Ascending aorta (tissue), 2 donors: ENCODE measurements around the gene MYB. TPM values are rescaled to one million over a fixed set of nuclear protein-coding genes. Genes with fewer than 3 reads are reported as not detected.

Experiments
- DNase-seq, 2 donors: peaks; one replicate each; pipeline ENCODE4 v3.0.0-alpha.2; 2019; ENCODE audit warnings: low spot score in 2 of 2
- H3K27ac ChIP-seq, 2 donors: fragments of 200-600 bp; sonication (generic); one replicate each; pipeline ENCODE4 v1.5.1; 2016 to 2017; ENCODE audit warnings: mild to moderate bottlenecking in 1 of 2
- H3K27me3 ChIP-seq: fragments of 200-600 bp; sonication (generic); one replicate; pipeline ENCODE4 v1.5.1; 2017
- H3K36me3 ChIP-seq, 2 donors: fragments of 200-600 bp; sonication (generic); one replicate each; pipeline ENCODE4 v1.5.1; 2016
- H3K4me1 ChIP-seq, 2 donors: fragments of 200-600 bp; sonication (generic); one replicate each; pipeline ENCODE4 v1.5.1; 2016 to 2017; ENCODE audit warnings: mild to moderate bottlenecking in 1 of 2
- H3K4me3 ChIP-seq, 2 donors: fragments of 200-600 bp; sonication (generic); one replicate each; pipeline ENCODE4 v1.5.1; 2016 to 2017; ENCODE audit warnings: mild to moderate bottlenecking in 1 of 2
- H3K9me3 ChIP-seq, 2 donors: fragments of 200-600 bp; sonication (generic); one replicate each; pipeline ENCODE4 v1.5.1; 2016
- intact Hi-C: fragments of 100-400 bp; cut with DNase I; formaldehyde crosslinking; loops from one replicate; pipeline ENCODE4 v1.15.1; 2023
- total RNA-seq: library from RNA; depleted of rRNA; stranded (reverse); fragments of >200 nt; gene quantifications from one replicate; pipeline ENCODE4 v1.1.0, GENCODE V29; 2016
- TF ChIP-seq, protein P1 (sequence below), 3 experiments: fragments of 200-600 bp in 2 of 3; fragments of 450-650 bp in 1 of 3; sonication (generic) in 2 of 3; IDR thresholded peaks; one replicate each; pipeline ENCODE4 v1.5.1; 2016 to 2019; ENCODE audit warnings: antibody characterized with exemption in 3 of 3, mild to moderate bottlenecking in 1 of 3, moderate library complexity in 1 of 3

MYB gene
- total RNA-seq, 1 donor from 2014 or later: not detected

DNA sequence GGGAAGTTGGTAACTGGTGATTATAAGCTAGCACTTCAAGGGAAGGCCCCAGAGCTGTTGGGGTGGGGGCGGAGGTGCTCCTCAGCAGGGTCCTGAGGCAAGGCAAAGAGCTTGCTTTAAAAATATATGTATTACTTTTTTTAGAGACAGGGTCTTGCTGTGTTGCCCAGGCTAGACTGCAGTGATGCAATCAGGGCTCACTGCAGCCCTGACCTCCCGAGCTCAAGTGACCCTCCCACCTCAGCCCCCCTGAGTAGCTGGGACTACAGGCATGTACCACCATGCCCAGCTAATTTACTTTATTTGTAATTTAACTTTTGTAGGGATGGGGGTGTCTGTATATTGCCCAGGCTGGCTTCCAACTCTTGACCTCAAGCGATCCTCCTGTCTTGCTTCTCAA is 87.2 kb downstream of the MYB start:
- no peak for DNase-seq
- TF ChIP-seq, protein P1, sequence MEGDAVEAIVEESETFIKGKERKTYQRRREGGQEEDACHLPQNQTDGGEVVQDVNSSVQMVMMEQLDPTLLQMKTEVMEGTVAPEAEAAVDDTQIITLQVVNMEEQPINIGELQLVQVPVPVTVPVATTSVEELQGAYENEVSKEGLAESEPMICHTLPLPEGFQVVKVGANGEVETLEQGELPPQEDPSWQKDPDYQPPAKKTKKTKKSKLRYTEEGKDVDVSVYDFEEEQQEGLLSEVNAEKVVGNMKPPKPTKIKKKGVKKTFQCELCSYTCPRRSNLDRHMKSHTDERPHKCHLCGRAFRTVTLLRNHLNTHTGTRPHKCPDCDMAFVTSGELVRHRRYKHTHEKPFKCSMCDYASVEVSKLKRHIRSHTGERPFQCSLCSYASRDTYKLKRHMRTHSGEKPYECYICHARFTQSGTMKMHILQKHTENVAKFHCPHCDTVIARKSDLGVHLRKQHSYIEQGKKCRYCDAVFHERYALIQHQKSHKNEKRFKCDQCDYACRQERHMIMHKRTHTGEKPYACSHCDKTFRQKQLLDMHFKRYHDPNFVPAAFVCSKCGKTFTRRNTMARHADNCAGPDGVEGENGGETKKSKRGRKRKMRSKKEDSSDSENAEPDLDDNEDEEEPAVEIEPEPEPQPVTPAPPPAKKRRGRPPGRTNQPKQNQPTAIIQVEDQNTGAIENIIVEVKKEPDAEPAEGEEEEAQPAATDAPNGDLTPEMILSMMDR (IDR thresholded peaks at IDR 0.05): no peak
- H3K27ac ChIP-seq: no peak overlapping the region
- H3K9me3 ChIP-seq: no peaks in the 10 kb centered on the region
- no peaks in the 10 kb centered on the region for H3K4me1 ChIP-seq
- intact Hi-C loops: no loop called here
- H3K27me3 ChIP-seq: no peaks in the 10 kb centered on the region
- H3K36me3 ChIP-seq: no peaks in the 10 kb centered on the region
- H3K4me3 ChIP-seq: no peak overlapping the region

DNA sequence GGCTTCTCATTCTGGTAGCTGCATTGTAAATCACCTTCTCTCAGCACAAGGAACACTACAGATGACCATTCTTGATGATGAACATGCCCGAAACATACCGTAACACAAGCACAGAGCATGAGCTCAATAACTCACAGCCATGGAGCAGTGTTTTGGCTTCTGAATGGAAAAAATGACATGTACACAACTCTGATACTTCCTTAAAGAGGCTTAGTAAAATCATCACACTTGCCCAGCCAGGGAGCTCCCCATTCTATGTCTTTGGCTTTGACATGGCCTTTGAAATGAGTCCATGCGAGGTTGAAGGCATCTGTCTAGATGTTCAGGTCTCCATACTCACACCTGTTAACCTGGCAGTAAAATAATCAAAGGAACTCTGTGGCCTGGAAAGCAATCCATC is 87.6 kb downstream of the MYB start:
- intact Hi-C loops: no loop called here
- no peak for DNase-seq
- no peaks in the 10 kb centered on the region for H3K27me3 ChIP-seq
- TF ChIP-seq, protein P1 (IDR thresholded peaks at IDR 0.05): no peak
- H3K9me3 ChIP-seq: no peaks in the 10 kb centered on the region
- no peaks in the 10 kb centered on the region for H3K36me3 ChIP-seq
- H3K4me3 ChIP-seq: no peak overlapping the region
- no peak overlapping the region for H3K27ac ChIP-seq
- no peaks in the 10 kb centered on the region for H3K4me1 ChIP-seq

Other genes with a start within 250 kb of the MYB start
- not detected for gene ALDH8A1, start 231.2 kb upstream of the MYB start, total RNA-seq
- gene HBS1L, start 126.5 kb upstream of the MYB start, total RNA-seq: 9.8 TPM